CD4-positive, alpha-beta T cell treated with Interleukin-12 subunit alpha and Interleukin-12 subunit beta, for 1 hour (primary cell): Measurements from ENCODE around the gene CXorf51A.
"Not testable (repeated sequence)": the region's sequence is repeated elsewhere in the genome, so short reads cannot be mapped to it uniquely, and the experiment has no call there.

Experiments used
- DNase-seq: peaks from one replicate; pipeline ENCODE4 v3.0.0-alpha.2; 2020

CXorf51A gene

DNA sequence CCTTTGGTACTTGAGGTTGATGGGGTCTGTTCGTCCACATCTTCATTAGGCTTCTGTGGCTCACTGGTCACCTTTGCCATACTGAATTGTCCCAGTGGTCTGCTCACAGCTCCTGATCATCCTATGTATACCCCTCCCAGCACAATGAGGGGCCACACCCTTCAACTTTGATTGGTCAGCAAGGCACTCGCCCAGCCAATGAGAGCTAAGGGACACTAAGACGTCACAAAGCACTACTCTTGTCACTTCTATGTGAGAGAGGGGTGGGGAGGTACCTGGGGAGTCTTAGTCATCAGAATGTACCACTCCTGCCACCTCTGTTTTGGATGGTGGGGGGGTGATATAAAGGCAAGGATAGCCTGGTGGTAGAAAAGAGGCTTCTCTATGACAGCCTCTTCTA is at the start of gene CXorf51A:
Gene CXorf51A (minus strand): TSS at position 101 of the 400 bp plus-strand sequence. CDS start 21 bp downstream, at position 80.
- DNase-seq: not testable (repeated sequence)

DNA sequence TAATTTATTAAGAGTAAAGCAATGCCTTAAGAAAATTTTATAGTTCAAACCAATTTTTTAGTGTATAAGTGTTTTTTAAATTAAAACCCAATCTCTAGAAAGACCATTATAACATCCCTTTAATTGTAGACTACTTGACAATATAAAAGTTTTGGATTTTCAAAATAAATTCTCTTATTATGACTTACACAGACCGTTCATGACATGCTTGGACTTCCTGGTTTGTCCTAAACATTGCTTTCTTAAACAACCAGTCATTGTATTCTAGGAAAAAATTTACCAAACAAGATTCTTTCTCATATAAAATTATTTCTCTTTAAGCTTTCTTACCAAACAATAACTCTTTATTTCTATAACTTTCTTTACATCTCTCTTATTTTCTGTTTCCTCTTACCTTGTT is 49.0 kb upstream of the CXorf51A start:
- no peak for DNase-seq

DNA sequence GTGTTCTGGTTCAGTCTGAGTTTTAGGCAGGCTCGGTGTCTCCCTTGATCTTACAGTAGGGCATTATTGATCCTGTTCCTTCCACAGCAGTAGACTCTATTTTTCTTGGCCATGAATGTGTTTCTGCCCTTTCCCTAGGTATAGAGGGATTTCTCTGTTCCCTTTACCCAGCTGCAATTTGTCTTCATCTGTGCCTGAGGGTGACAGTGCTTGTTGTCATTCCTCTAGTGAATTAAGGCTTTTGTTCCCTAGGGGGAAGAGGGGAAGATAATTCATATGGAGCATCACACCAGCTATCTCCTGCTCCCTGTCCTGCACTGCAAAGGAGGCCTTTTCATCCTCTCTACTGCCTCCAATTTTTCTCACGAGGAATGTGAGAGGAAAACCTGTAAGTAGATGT is 39.7 kb upstream of the CXorf51A start:
- DNase-seq: no peak

DNA sequence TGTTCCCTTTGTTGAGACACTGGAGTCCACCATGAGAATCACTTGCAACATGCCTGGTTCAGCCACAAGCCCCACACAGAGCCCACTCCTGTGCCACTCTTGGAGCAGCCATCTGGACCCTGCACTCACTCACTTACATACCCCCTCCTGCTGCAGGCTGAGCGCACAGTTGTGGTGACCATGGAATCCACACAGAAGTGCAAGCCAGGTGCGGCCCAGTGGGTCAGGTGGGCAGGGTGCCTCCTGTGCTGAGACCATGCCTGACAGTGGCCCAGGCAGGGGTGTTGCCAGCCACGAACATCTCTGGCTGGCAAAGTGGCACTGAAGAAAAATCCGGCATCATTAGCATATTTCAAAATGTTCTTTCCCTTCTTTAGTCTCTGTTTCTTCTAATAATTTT is 17.4 kb upstream of the CXorf51A start:
- DNase-seq: no peak

DNA sequence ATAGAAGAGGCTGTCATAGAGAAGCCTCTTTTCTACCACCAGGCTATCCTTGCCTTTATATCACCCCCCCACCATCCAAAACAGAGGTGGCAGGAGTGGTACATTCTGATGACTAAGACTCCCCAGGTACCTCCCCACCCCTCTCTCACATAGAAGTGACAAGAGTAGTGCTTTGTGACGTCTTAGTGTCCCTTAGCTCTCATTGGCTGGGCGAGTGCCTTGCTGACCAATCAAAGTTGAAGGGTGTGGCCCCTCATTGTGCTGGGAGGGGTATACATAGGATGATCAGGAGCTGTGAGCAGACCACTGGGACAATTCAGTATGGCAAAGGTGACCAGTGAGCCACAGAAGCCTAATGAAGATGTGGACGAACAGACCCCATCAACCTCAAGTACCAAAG is 5.1 kb downstream of the CXorf51A start, which contains the start of gene CXorf51B:
Gene CXorf51B (plus strand): TSS at position 301 of the 400 bp plus-strand sequence. CDS start 21 bp downstream, at position 322.
- DNase-seq: not testable (repeated sequence)
